Duodenal mucosa (tissue), 2 donors: ENCODE measurements around the gene SPDYE17.
"Not testable (repeated sequence)": the region's sequence is repeated elsewhere in the genome, so short reads cannot be mapped to it uniquely, and the experiment has no call there.

Experiments
- H3K27ac ChIP-seq: one replicate; pipeline ENCODE4 v1.7.0; 2013; ENCODE audit warnings: low read depth, low read length
- H3K27me3 ChIP-seq, 2 donors: one replicate each; pipeline ENCODE4 v1.7.0; 2013; ENCODE audit warnings: low read length in 2 of 2, control low read depth in 1 of 2; ENCODE audit not compliant: insufficient read depth in 2 of 2, control insufficient read depth in 1 of 2
- H3K36me3 ChIP-seq, 2 donors: one replicate each; pipeline ENCODE4 v1.7.0; 2013; ENCODE audit warnings: low read length in 2 of 2, control low read depth in 1 of 2; ENCODE audit not compliant: insufficient read depth in 2 of 2, control insufficient read depth in 1 of 2
- H3K4me1 ChIP-seq, 2 donors: one replicate each; pipeline ENCODE4 v1.7.0; 2013; ENCODE audit warnings: low read length in 2 of 2, control low read depth in 1 of 2; ENCODE audit not compliant: insufficient read depth in 2 of 2, control insufficient read depth in 1 of 2
- H3K4me3 ChIP-seq, 2 donors: one replicate each; pipeline ENCODE4 v1.7.0; 2013; ENCODE audit warnings: low read length in 2 of 2, low read depth in 1 of 2
- H3K9ac ChIP-seq, 2 donors: one replicate each; pipeline ENCODE4 v1.7.0; 2013; ENCODE audit warnings: low read length in 2 of 2, low read depth in 1 of 2
- H3K9me3 ChIP-seq, 2 donors: one replicate each; pipeline ENCODE4 v1.7.0; 2013; ENCODE audit warnings: low read length in 2 of 2, control low read depth in 1 of 2; ENCODE audit not compliant: control insufficient read depth in 1 of 2

Gene SPDYE17

DNA sequence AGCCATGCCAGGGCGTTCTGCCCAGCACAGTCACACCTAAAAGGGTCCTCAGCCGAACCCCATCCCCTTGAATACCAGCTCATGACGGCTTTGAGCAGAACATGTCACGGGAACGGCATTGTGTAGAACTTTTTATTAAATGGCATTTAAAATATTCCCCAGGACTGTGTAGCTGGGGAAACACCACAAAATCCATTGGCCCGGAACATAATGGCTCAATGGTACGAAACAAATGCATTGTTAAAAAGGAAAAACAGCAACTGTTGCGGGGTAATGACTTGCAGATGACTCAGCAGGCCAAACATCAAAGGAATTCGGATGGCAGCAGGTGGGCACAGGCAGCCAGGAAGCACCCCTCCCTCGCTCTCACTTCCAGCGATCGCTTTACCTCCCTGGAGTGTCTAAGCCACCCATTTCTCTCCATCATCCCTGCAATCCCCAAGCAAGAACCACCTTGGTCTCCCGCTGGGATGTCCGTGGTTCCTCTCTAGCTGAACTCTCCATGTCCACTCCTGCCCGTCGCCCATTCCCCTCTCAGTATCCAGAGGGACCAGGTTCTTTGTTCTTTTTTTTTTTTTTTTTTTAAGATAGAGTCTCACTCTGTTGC is 22.0 kb downstream of the SPDYE17 start:
- H3K4me1 ChIP-seq, H3K9me3 ChIP-seq, H3K36me3 ChIP-seq, H3K27ac ChIP-seq, H3K27me3 ChIP-seq, H3K4me3 ChIP-seq, H3K9ac ChIP-seq: not testable (repeated sequence)

DNA sequence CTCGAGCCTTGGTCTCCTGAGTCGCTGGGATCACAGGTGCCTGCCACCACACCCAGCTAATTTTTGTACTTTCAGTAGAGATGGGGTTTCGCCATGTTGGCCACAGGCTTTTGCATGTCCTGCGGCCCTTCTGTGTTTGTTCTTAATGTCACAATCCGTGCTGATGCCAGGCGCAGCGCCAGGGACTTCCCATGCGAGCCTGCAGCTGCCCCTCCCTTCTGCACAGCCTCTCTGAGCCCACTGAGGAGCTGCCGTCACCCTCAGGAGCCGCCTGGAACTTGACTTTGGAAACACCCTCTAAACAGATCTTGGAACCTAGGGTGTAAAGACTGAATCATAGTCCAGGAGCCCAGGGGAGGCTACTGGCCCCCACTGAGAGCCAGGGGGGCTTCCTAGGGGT is 24.2 kb downstream of the SPDYE17 start:
- not testable (repeated sequence) for H3K36me3 ChIP-seq, H3K9me3 ChIP-seq, H3K27ac ChIP-seq, H3K4me3 ChIP-seq, H3K4me1 ChIP-seq, H3K27me3 ChIP-seq, H3K9ac ChIP-seq

DNA sequence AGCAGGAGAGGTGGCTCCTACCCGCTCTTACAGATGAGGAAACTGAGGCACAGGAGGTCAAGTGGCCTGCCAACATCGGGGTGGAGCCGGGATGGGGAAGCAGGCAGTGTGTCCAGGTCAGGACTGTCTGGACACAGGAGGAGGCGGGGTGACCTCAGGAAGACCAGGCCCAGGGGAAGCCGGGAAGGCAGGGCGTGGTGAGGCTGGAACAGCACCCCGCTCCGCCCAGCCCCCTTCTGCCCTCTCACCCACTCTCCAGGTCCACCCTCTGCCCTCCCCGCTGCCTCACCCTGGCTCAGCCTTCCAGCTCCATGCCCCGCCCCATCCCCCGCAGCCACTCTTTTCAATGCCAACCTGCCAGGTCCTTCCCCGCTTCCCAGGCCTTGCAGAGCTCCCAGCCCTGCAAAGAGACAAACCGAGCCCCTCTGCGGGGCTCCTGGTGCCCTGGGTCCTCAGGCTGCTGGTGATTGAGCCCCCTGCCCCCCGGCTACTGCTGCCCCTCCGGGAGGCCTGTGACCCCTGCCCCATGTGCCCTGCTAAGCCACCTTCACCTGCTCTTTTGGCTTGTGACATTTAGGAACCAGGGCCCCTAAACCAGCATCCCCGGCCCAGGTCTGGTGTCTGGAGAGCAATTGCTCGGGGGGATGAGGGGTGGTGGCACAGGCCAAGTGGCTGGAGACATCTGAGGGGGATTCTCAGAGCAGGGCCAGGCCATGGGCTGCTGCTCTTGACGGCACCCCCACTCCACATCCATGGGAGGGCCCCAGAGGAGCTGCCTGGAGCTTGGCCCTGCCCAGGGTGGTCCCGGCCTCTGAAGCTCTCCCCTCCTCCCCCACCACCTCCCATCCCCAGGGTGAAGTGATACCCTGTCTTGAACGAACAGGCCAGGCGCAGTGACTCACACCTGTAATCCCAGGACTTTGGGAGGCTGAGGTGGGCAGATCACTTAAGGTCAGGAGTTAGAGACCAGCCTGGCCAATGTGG is 25.7 kb downstream of the SPDYE17 start:
- not testable (repeated sequence) for H3K9me3 ChIP-seq, H3K27me3 ChIP-seq, H3K9ac ChIP-seq, H3K4me3 ChIP-seq, H3K4me1 ChIP-seq, H3K36me3 ChIP-seq
- peak overlapping the region; percentile 10 for H3K27ac ChIP-seq

DNA sequence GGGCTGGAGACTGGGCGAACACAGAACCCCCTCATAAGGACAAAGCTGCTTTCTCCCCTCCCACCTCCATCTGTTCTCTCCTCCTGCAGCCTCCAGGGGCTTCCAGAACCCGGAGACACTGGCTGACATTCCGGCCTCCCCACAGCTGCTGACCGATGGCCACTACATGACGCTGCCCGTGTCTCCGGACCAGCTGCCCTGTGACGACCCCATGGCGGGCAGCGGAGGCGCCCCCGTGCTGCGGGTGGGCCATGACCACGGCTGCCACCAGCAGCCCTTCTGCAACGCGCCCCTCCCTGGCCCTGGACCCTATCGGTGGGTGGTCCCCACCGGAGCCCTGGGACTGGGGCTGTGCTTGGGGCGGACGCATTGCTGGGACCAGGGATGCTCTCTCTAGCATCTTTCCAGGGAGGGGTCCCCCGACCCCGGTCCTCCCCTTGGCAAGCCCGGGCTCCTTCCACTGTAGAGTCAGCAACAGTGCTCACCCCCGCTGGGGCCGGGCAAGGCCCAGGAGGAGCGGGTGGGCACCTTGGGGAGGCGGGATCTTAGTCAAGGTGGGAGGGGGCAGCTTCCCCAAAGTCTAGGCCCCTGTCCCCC is 26.6 kb downstream of the SPDYE17 start:
- H3K9me3 ChIP-seq, H3K4me3 ChIP-seq, H3K4me1 ChIP-seq, H3K9ac ChIP-seq, H3K27me3 ChIP-seq, H3K36me3 ChIP-seq, H3K27ac ChIP-seq: not testable (repeated sequence)

DNA sequence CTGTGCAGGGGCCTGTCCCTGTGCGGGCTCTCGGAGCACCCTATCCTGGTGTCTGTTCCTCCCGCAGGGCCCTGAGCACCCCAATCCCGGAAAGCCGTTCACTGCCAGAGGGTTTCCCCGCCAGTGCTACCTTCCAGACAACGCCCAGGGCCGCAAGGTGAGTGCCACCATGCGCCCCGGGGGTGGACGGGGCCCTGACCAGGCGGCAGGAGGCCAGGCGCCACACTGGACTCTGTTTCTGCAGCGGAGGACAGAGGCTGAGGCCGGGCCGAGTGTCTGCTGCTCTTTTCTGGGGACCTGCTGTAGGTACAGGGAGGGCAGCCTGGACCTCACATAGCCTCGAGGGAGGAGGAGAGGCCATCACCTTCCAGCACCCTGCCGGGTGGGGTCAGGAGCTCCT is 28.0 kb downstream of the SPDYE17 start:
- not testable (repeated sequence) for H3K27ac ChIP-seq, H3K27me3 ChIP-seq, H3K4me1 ChIP-seq, H3K4me3 ChIP-seq, H3K9me3 ChIP-seq, H3K9ac ChIP-seq, H3K36me3 ChIP-seq

DNA sequence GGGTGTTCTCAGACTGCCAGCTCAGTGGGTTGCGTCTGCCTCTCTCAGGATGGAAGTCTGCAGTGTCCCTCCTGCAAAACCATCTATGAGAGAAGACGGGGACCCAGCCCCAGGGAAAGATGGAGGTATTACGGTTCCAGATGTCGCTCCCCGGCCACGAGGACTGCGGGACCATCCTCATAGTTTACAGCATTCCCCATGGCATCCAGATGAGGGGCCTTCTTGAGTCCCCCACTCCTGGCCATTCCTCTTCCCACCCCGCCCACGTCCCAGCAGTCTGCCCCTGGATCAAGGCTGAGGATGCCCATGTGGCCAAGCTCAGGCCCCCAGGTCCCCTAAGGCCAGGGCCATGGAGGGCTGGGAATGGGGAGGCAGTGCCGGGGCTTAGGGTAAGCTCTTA is 28.9 kb downstream of the SPDYE17 start:
- H3K9me3 ChIP-seq, H3K4me1 ChIP-seq, H3K9ac ChIP-seq, H3K4me3 ChIP-seq, H3K27ac ChIP-seq, H3K27me3 ChIP-seq, H3K36me3 ChIP-seq: not testable (repeated sequence)

DNA sequence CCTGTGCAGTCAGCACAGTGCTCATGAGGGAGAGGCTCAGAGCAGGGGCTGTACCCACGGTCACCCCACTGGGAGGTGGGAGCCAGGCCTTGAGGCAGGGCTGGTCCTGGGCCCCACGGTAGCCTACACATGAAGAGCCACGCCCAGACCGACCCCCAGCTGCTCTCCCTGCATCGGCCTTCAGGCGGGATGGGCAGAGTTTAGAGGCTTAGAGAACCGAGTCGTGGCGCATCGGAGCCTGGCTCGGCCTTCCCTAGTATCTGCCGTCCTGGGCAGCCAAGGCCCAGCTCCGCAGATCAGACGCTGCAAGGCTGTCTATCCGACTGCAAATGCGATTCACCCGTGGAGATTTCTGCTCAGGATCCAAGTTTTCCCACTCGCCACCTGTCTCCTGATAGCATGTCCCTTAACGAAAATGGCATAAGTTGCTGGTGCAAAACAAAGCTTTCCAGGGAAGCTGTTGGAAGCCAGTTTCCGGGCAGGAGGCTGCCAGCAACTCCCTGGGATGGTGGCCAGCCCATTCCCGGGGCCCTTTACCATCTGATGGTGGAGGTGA is 29.4 kb downstream of the SPDYE17 start:
- not testable (repeated sequence) for H3K27ac ChIP-seq, H3K4me1 ChIP-seq, H3K36me3 ChIP-seq, H3K9me3 ChIP-seq, H3K27me3 ChIP-seq, H3K4me3 ChIP-seq, H3K9ac ChIP-seq

DNA sequence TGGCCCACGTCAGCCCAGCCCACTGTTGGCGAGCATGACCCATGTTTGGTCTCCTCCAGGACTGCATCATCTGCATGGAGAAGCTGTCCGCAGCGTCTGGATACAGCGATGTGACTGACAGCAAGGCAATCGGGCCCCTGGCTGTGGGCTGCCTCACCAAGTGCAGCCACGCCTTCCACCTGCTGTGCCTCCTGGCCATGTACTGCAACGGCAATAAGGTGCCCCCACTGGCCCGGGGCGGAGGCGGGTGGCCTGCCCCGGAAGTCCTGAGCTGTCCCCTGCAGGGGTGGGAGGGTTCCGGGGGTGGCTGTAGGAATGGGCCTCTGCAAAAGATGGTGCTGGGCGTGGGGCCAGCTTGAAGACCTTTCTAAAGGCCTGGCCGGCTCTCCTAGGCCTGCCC is 30.1 kb downstream of the SPDYE17 start:
- not testable (repeated sequence) for H3K36me3 ChIP-seq, H3K27ac ChIP-seq

DNA sequence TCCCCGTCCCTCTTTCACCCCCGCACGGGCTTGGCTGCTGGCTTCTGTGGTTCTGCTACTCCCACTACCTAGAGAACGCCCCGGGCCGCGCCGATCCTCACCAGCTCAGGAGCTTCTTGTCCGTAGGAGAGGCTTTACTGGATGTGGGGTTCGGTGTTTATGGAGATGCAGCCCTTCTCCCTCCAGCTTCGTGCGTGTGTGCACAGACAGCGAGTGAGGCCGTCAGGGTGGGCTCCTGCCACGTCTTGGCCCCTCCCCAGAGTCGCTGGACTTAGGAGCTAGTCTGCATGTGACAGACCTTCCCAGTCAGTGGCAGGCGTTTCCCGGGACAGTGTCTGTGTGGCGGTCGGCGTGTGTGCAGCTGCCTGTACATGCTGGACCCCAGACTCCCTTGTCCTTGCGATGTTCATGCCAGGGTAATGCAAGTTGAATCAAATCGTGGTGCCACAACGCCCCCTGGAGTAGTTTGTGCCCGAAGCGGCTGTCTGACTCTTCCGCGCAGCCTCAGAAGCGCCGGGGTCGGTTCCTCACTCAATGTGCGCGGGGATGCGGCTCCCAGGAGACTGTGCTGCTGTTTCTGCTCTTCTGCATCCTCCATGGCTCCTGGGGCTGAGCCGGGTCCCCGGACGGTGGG is 32.6 kb downstream of the SPDYE17 start:
- H3K9ac ChIP-seq, H3K9me3 ChIP-seq, H3K27ac ChIP-seq, H3K27me3 ChIP-seq, H3K36me3 ChIP-seq, H3K4me1 ChIP-seq, H3K4me3 ChIP-seq: not testable (repeated sequence)

More for the DNA sequence above, 30.1 kb downstream of the SPDYE17 start:
- not testable (repeated sequence) for H3K27me3 ChIP-seq, H3K4me3 ChIP-seq, H3K9me3 ChIP-seq, H3K9ac ChIP-seq, H3K4me1 ChIP-seq
